ENCODE data around the gene FTHL17. TPM values are rescaled to one million over a fixed set of nuclear protein-coding genes. Genes with fewer than 3 reads are reported as not detected.
A peak's percentile ranks its signal among the peaks of the same experiment; 100 is the strongest.

Gene FTHL17
- total and polyA plus RNA-seq, 4 donors: not detected

- Histone ChIP-seq H3K27ac (ENCODE audit: low read depth in 1 of 2, low read length in 1 of 2) (no peak overlapping the region), H3K9me3 (ENCODE audit: control insufficient read depth in 4 of 4, insufficient read depth in 3 of 4, low read length in 3 of 4) (no peaks in the 10 kb centered on the region), H3K4me1 (ENCODE audit: control insufficient read depth in 5 of 5, insufficient read depth in 5 of 5, low read length in 5 of 5) (peaks cover 0 to 5% (median 0%) of the 10 kb centered on the region in 5 donors), H3K27me3 (ENCODE audit: control insufficient read depth in 3 of 3, insufficient read depth in 3 of 3, low read length in 2 of 3) (peaks cover 0 to 3% (median 0%) of the 10 kb centered on the region in 3 donors), H3K9ac (ENCODE audit: insufficient read depth in 1 of 2, low read length in 2 of 2) (no peak overlapping the region), H3K36me3 (ENCODE audit: control insufficient read depth in 4 of 4, insufficient read depth in 4 of 4, low read length in 4 of 4) (no peaks in the 10 kb centered on the region), H3K4me3 (no peak overlapping the region)
- TF ChIP-seq CTCF (IDR thresholded peaks at IDR 0.05; ENCODE audit: control extremely low read depth, extremely low read depth): peak; percentile 36
- WGBS, 2 donors: 30 to 42% methylated on average over 6 of the region's 6 CpGs
- ATAC-seq (ENCODE audit: insufficient read depth, low FRiP score) (no peak), DNase-seq (peak; percentile 39 to 68 (median 65))
These were observed 33.1 kb downstream of the FTHL17 start for GRCh38 chrX:31038575-31039326.

- Histone ChIP-seq H3K4me1 (ENCODE audit: control insufficient read depth in 5 of 5, insufficient read depth in 5 of 5, low read length in 5 of 5) (peaks cover 0 to 5% (median 0%) of the 10 kb centered on the region in 5 donors), H3K9ac (ENCODE audit: insufficient read depth in 1 of 2, low read length in 2 of 2) (no peak overlapping the region), H3K27me3 (ENCODE audit: control insufficient read depth in 3 of 3, insufficient read depth in 3 of 3, low read length in 2 of 3) (no peaks in the 10 kb centered on the region), H3K4me3 (no peak overlapping the region), H3K9me3 (ENCODE audit: control insufficient read depth in 4 of 4, insufficient read depth in 3 of 4, low read length in 3 of 4) (no peaks in the 10 kb centered on the region), H3K36me3 (ENCODE audit: control insufficient read depth in 4 of 4, insufficient read depth in 4 of 4, low read length in 4 of 4) (no peaks in the 10 kb centered on the region), H3K27ac (ENCODE audit: low read depth in 1 of 2, low read length in 1 of 2) (no peak overlapping the region)
- peak; percentile 18 for TF ChIP-seq CTCF (IDR thresholded peaks at IDR 0.05; ENCODE audit: control extremely low read depth, extremely low read depth)
- ATAC-seq (ENCODE audit: insufficient read depth, low FRiP score) (peak; percentile 82), DNase-seq (peak; percentile 19 to 53 (median 34))
- 29 to 50% methylated on average over 3 of the region's 3 CpGs for WGBS, 2 donors
These were observed 34.9 kb downstream of the FTHL17 start for GRCh38 chrX:31036895-31037294.

- Histone ChIP-seq H3K36me3 (ENCODE audit: control insufficient read depth in 4 of 4, insufficient read depth in 4 of 4, low read length in 4 of 4) (no peaks in the 10 kb centered on the region), H3K27me3 (ENCODE audit: control insufficient read depth in 3 of 3, insufficient read depth in 3 of 3, low read length in 2 of 3) (peaks cover 0 to 3% (median 2%) of the 10 kb centered on the region in 3 donors), H3K4me3 (no peak overlapping the region), H3K27ac (ENCODE audit: low read depth in 1 of 2, low read length in 1 of 2) (no peak overlapping the region), H3K4me1 (ENCODE audit: control insufficient read depth in 5 of 5, insufficient read depth in 5 of 5, low read length in 5 of 5) (no peaks in the 10 kb centered on the region), H3K9me3 (ENCODE audit: control insufficient read depth in 4 of 4, insufficient read depth in 3 of 4, low read length in 3 of 4) (peaks cover 0 to under 1% (median 0%) of the 10 kb centered on the region in 4 donors), H3K9ac (ENCODE audit: insufficient read depth in 1 of 2, low read length in 2 of 2) (no peak overlapping the region)
- no peak for ATAC-seq (ENCODE audit: insufficient read depth, low FRiP score)
- DNase-seq: no peak
- no peak for TF ChIP-seq CTCF (IDR thresholded peaks at IDR 0.05; ENCODE audit: control extremely low read depth, extremely low read depth)
These were observed 44.5 kb downstream of the FTHL17 start for GRCh38 chrX:31027351-31027750.
